NK-92 (cell line): ENCODE data around the gene AKT2.

ENCODE experiments used
- DNase-seq: peaks from one replicate; lab custom pipeline; 2025; ENCODE audit not compliant: unreplicated experiment; lab: John Stamatoyannopoulos, UW

Gene AKT2

DNA sequence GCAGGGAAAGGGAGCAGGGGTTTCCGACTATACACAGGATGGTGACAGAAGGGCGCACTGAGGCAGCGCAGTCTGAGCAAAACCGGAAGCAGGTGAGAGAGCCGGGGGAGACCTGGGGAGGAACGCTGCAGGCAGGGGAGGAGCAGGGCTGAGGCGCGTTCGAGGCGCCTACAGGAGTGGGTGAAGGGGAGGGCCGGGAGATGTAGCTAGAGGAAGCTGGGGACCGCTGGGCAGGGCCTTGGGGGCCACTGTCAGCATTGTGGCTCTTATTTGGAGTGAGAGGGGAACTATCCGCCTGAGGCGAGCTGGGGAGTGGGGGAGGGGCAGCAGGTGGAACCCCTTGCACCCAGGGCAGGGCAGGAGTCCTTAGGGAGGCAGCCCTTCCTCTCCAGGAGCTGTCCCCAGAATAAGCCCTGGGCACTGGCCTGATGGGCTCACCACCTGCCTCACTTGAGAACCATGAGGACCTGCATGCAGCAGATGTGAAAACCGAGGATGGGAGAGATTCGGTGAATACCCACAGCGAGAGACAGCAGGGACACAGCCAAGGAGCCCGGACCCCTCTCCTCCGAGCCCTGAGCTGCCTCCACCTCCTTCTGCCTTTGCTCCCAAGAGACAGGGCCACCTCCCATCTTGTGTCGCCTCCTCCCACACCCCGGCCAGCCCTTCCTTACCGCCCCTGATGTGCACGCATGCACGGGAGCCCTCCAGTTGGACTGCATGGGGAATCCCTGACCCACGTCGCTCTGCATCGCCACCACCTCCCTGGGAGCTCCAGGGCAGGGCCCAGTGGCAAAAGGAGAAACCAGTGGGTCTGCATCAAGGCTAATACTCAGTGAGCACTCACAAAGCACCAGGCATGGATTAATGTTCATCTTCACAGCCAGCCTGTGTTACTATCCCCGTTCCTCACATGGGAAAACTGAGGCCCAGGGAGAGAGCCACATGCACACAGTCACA, 10.3 kb downstream of the AKT2 start:
- DNase-seq = no peak

DNA sequence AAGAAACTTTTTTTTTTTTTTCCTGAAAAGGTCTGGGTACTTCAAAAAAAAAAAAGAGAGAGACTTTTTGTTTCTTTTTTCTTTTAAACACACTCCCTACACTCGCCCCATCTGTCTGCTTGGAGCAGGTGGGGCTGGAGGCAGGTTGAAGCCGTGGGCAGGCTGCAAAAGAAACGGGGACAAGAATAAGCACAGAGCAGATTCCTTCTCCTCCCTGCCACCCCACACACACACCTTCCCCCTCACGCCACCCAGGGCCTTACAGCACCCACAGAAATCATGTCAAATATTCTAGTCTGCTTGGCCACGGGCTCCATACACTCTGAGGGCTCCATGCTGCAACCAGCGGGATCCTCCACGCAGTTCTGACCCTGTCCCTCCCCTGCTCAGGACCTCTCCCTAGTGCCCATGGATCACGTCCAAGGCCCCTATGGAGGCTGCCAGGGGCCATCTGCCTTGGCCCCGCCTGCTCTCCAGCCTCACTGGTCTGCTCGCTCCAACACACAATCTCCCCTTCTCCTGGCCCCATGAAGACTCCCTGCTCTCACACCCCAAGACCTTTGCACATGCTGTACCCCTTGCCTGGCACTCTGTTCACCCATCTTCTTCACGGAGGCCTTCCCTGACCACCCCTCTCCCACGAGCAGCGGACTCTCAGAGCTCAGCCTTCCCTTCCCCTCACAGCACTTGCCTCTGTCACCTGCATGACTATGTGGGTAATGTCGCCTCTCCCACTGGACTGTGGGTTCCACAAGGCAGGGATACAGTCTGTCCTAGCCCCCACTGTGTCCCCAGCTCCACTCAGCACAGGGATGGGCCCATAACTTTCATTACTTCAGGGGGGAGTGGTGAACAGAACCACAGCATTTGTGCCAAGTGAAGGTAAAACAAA, 11.4 kb downstream of the AKT2 start:
- no peak for DNase-seq

DNA sequence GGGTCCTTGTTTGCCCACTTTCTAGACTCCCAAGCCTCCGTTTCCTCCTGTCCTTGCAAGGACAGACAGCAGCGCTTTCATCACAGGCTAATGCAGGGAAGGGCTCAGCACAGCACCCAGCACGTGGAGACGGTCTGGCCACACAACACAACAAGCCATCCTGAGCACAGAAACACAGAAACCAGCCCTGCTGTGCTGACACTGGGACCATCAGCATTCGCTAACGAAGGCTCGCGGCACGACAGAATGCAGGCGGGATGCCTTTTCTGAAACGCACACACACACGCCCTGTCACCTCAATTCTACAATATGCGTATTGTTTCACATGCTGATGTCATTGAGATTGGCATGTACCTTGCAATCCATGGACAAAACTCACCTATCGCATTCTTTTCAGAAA, 12.9 kb downstream of the AKT2 start:
- DNase-seq = no peak

DNA sequence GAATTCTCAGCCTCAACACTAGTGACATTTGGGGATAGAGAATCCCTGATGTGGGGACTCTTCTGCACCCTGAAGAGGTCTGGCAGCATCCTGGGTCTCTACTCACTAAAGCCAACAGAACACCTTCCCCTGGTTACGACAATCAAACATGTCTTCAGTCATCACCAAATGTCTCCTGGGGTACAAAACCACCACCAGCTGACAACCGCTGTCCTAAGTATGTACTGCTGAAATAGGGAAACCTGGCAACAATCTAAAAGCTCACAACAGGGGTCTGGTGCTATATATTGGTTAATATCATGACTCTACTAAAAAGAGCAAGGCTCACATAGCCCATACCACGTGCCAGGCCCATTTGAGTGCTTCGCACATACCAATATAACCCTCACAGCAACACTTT, 13.4 kb downstream of the AKT2 start:
- no peak for DNase-seq

DNA sequence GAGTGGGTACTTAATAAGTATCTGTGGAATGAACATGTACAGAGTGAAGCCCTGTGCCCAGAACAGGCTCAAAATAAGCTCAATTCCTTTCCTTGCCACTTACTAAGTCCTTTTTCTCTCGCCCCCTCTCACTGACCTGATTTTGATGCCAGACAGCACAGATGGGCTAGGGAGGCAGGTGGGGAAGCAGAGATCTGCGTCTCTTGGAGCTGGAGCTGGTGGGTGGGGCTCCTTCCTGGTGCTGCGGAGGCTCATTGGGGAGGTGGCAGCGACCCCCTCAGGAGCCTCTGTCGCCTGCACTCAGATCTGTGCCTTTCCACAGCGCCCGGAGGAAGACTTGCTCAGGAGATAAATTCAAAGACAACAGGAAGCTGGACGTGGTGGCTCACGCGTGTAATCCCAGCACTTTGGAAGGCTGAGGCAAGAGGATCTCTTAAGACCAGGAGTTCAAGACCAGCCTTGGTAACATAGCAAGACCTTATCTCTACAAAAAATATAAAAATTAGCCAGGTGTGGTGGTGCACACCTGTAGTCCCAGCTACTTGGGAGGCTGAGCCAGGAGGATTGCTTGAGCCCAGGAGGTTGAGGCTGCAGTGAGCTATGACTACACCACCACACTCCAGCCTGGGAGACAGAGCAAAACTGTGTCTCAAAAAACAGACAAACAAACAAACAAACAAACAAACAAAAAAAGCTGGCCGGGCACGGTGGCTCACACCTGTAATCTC, 14.6 kb downstream of the AKT2 start:
- no peak for DNase-seq

DNA sequence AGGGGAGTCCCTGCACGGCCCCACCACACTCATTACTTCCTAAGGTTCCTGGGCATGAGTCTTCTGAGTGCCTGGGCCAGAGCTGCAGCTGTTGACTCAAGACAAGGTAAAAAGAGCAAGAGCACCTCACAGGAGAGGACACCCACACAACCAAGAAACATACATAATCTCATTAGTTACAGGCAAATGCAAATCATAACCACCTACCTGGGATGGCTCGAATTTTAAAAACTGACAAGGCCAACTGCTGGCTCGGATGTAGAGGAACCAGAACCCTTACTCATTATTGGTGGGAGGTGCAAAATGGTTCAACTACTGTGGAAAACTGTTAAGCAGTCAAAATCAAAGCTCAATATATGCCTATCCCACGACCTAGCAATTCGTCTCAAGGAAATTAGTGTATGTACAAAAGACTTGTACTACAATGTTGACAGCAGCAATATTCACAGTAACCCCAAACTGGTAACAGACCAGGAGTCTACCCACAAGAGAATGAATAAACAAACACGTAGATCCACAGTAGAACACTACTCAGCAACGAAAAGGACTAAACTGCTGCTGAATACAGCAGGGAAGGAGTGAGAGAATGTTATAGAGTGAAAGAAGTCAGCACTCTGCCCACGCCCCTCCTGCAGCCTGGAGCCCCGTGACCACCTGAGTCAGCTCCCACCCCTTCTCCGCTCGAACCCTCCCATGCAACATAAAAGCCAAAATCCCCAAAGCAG, 15.8 kb downstream of the AKT2 start:
- no peak for DNase-seq

DNA sequence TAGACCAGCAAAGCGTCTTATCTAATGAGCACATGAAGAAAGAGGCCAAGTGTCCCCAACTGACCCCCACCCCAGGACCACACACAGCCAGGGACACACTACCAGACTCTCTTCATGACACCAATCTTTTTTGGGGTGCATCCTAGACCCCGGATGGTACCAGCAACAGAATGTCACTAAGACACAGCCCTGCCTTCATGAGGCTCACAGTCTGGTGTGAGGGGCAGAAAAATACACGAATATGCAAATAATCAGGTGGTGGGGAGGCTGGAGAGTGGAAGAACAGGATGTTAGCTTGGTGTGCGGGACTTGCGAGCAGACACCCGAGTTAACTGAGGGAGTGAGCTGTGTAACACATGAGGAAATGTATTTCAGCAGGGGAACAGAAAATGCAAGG, 17.5 kb downstream of the AKT2 start:
- no peak for DNase-seq

DNA sequence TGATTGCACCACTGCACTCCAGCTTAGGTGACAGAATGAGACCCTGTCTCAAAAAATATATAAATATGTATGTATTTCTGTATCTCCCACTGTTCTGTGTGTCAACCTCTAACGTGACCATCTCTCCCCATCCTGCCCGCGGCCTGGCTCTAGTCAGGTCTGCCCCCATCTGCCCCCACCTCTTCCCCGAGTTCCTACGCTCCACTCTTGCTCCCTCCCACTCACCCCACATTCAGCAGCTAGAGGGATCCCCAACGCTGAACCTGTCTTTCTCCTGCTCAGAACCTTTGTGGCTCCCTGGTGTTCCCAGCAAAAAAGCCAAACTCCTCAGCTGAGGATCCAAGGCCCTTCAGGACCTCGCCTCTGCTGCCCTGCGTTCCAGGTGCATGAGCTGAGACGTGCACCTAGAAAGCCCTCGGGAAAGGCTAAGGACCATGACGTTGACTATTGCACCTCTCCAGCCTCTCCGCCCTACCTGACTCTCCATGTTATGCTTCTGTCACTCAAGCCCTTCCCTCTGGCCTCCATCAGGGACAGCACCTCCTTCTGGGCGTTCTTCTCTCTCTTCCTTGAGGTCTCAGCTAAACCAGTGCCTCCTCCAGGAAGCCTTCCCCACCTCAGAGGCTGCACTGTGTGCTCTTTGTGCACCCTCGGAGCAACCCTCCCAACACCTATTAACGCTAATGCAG, 18.1 kb downstream of the AKT2 start:
- DNase-seq = no peak

DNA sequence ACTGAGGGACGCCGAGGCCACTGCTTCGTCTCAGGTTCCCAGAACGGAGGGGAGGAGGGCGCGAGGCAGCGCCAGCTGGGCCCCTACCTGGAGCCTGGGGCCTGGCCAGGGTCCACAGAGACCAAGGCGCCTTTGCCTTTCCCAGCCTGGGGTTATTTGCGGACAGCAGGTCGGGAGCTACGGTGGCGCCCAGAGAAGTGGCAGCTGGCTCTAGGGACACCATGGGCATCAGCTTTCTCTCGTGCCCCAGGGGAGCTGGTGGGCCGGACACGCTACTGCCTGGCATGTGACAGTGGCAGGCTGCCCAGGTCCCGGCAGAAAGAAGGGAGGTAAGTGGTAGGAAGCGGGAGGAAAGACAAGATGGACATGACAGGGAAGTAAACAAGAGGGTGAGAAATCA, 19.0 kb downstream of the AKT2 start:
- no peak for DNase-seq

DNA sequence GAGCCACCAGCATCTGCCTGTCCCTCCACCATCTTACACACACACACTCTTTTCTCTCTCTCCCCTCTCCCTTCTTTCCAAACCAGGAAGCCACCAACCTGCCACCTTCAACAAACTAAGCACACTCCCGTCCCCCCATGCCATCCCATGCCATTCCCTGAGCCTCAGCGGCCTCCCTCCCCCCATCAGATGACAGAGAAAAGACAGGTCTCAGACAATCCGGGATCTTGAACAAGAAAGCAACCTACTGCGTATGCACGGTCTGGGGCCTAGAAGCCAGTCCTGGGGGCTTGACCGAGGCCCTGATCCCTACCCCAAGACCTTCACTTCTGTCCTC, 19.4 kb downstream of the AKT2 start:
- DNase-seq = no peak

DNA sequence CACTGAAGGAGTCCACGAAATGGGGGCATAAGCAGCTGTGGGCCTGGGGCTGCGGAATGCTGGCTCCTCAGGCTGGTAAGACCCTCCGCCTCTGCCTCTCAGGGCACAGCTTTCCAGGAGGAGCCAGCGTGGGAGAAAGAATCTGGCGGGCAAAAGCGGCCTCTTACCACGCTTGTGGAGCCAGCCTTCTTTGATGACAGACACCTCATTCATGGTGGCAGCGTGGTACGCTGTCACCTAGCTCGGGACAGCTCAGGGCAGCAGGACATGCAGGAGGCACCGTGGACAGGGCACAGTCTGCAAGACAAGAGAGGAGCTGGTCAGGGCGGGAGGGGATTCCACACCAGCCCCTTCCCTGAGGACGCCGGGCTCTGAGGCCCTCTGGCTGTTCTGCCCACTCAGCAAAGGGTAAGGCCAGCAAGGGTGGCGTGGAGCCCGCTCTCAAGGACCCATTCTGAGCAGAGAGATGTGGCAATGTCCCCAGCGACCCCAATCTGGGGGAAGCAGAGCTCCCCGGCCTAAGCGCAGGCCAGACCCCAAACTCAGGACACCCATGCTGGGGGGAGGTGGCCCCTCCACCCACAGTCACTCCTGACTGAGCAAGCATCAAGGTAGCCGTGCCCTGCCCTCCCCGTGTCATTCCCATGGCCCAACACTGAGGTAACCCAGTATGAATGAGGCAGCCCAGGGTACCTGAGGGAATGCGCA, 19.9 kb downstream of the AKT2 start:
- no peak for DNase-seq

DNA sequence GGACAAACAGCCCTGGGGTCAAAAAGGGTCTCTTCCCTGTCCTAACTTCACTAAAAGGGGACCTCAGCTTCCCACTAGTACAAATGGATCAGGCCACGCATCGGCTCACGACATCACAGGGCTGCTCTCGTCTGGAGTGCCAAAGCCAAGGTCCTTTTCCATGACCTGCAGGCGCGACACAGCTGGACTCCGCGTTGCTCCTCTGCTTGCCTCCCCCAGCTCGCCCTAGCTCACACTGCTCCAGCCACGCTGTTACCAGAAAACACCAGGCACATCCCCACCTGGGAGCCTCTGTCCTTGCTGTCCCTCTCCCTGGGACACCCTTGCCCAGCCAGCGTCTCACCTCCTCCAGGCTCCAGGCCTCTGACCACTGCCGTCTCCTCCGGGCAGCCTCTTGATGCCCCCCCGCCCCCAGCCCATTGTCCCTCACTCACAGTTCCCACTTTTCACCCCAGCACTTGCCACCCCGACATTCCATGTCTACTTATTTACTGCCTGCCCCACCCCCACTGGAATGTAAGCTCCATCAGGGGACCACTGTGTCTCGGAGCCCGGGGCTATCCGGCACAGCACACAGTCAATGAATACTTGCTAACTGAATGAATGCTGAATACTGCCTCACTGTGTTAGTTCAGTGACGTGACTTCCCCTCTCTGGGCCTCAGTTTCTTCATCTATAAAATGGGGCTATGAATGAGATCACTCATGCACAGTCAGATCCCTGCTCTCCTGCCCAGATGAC, 20.7 kb downstream of the AKT2 start:
- no peak for DNase-seq

DNA sequence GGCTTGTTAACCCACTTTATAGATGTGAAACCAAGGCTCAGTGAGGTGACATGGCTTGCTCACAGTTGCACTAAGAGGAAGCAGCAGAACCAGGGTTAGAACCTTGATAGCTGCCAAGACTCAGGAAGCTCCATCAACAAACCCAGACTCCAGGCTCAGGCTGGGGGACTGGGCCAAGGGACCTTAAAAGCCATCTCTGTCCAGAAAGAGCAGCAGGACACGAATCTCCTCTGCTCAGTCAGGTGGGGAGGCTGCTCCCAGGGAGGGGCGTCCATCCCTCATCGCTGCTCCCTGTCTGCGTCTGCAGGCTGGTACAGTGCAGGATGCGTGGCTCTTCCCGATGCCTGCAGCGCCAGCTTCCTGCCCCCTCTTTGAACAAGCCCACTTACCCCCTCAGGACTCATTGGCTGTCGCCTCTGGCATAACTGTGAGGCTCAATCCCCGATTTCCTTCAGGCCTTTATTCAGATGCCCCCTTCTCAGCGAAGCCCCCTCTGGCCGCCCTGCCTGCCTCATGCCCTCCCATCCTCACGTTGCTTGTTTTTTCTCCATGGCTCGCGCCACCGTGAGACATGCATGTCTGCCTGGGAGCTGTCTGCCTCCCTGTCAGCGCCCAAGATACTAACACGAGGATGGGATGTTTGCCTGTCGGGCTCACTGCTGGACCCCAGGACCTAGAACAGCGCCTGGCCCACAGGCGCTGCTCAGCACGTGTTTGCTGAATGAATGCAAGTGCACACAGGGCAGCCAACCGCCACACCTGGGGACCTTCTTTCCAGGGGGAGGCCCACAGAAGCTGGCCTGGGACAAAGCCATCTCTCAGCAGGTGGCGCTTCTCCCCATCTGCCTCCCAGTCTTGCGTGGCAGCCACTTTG, 21.5 kb downstream of the AKT2 start:
- DNase-seq = no peak

DNA sequence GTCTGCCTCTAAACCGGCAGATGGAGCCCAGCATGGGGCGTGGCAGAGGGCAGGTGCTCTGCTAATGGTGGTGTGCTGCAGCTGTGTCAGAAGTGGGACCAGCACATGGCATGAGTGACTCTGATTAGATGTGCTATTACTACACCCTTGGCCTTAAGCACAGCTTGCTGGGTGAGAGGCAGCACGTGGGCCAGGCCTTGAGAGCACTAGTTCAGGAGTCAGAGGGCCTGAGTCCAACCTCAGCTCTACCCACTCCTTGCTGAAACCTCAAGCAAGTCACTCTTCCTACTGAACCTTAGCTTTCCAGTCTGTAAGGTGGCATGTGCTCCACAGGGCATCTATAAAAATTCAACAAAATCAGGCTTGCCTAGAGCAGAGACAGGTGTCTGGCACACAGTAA, 22.7 kb downstream of the AKT2 start:
- no peak for DNase-seq

DNA sequence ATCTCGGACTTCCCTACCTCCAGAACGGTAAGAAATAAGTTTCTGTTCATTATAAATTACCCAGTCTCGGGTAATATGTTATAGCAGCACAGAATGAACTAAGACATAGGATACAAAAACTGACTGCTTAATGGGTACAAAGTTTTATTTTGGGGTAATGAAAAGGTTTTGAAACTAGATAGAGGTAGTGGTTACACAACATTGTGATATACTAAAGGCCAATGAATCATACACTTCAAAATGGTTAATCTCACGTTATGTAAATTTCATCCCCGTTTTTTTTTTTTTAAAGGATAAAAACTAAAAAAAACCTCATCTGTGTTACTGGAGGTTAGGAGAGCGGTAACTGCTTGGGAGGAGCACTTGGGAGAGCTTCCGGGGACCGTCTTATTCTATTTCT, 23.5 kb downstream of the AKT2 start:
- no peak for DNase-seq

DNA sequence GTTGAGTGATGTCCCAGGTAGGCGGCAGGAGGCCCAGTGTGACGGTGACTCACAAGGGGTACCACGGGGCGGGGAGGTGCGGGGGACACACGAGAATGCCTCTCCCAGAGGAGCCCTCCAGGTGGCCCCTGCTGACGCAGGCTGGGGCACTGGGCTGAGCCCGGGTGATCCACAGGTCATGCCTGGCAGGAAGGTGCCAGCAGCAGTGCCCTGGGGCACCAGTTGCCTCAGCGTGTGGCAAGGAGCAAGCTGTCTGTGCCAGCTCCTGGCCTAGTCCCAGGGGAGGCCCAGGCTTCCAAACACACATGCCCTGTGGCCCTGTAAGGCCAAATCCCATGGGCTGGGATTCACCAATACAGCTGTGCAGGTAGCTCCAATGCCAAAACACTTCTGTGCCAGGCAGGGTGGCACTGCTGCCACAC, 28.0 kb downstream of the AKT2 start:
- no peak for DNase-seq

DNA sequence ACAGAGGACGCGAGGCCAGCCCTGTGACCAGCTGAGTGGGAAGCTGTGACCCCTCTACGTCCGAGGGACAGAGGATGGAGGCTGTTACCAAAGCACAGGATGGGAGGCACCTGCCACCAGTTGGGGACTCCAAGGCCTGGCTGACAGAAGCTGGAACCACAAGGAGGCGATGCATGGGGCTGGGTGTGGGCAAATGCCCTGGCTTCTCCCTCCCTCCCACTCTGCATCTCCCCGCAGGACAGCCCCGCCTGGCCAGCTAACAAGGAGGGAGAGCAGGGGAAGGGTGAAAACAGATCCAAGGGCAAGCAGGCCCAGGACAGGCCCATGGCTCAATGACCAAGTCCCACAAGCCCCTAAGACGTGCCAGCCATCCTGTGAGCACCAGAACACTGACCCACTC, 28.6 kb downstream of the AKT2 start:
- no peak for DNase-seq

DNA sequence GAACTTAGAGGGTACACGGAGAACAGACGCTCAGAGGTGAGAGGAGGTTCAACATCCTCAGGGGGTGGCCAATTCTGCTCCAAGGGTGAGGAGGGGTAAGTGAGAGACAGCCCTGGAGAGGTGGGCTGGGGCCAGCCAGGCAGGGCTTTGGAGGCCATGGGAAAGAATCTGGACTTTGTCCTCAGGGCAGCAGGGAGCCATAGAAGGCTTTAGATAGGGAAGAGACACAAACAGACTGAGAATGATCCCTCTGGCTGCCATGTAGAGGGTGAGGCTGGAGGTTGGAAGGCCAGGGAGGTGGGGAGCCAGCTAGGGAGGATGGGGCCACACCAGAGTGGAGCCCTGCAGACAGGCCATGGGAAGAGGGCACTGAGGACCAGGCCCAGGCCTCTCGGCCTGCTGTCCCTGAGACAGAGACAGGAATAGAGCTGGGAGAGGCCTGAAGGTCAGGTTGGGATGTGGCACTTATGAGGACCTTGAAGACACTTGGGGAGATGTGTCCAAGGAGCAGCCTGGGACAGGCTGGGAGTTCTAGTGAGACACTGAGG, 29.5 kb downstream of the AKT2 start:
- DNase-seq = no peak
